ENCODE data around the gene CADM2. TPM values are rescaled to one million over a fixed set of nuclear protein-coding genes. Genes with fewer than 3 reads are reported as not detected.
"Not testable (repeated sequence)": the region's sequence is repeated elsewhere in the genome, so short reads cannot be mapped to it uniquely, and the experiment has no call there.

Gene CADM2
- total RNA-seq (2021; ENCODE audit: unreplicated experiment) (not detected), Bru-seq, nascent RNA (percentile 1 among the genes with signal in this experiment), BruChase-seq, experiment 1, labeled RNA remaining after a 6-hour chase (percentile 2 among the genes with signal in this experiment), BruChase-seq, experiment 2, labeled RNA remaining after a 2-hour chase (percentile 1 among the genes with signal in this experiment)
- not detected in 2 replicates for polyA plus RNA-seq (2012)
- long read RNA-seq, result 0 reads

DNA sequence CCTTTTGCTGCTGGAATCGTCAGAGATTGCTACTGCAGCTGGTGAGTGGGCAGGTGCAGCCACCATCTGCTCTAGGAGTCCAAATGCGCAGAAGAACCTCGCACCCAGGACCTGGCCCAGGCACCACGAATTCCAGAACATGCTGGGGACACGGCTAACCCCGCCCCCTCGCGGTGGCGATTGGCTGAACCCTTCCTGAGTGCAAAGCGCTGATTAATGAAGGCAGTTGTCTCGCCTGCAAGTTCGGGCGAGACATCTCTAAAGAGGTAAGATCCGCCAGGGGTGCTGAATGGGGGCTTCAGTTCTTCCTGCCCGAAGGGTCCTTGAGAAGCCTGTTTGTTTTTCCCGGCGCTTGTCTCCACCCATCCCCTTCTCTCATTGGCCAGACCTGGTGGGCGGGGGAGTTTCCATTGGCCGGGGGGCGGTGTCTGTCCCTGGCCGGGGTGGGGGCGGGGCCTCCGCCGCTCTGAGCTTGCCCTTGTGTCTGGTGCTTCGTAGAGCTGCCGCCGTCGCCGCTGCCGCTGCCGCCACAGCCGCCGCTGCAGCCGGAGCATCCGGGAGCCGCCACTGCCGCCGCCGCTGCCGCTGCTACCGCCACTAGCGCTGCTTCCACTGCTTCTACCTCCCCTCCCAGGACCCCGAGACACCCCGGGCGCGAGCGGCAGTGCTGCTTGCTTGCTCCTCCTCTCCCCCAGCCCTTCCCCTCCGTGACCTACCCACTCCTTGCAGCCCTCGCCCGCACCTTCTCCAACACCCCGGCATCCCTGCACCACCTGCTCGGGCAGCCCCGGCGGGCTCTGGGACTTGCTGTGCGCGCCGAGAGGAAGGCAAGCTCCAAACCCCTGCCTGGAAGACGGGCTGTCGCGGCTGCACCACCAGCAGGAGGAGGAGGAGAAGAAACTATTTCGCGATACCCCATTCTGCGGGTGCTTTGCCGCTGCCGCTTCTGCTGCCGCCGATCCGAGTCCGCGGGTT, at the start of gene CADM2:
Gene CADM2 (plus strand): TSS at position 495 of the 975 bp plus-strand sequence.
- H3K4me3 ChIP-seq (replicated peaks in 1 of 2; ENCODE audit: low read depth in 1 of 2, low read length in 2 of 2), result no peak within 1 kb of the TSS
- no peak within 1 kb of the TSS for H3K4me2 ChIP-seq (ENCODE audit: low read length)
- no peak within 1 kb of the TSS for H3K9ac ChIP-seq (ENCODE audit: low read length)
- ATAC-seq (no peak), DNase-seq (ENCODE audit: low read depth, low spot score) (no peak)
- H4K20me1 ChIP-seq (ENCODE audit: insufficient read depth), result no peaks in the 10 kb centered on the region
- H3K4me1 ChIP-seq (ENCODE audit: control insufficient read depth in 1 of 2, insufficient read depth in 2 of 2, low read length in 2 of 2), result no peaks in the 10 kb centered on the region
- H3K36me3 ChIP-seq (ENCODE audit: control insufficient read depth in 1 of 2, insufficient read depth in 2 of 2, low read length in 2 of 2), result no peaks in the 10 kb centered on the region
- RAD21 ChIA-PET (ENCODE audit: low non-redundant PET in 1 of 2, low total read pairs in 2 of 2, uncharacterized antibody in 2 of 2, unreplicated experiment in 2 of 2), result no interaction called here
- H3K27me3 ChIP-seq (ENCODE audit: insufficient read depth, low read length), result no peaks in the 10 kb centered on the region
- no peaks in the 10 kb centered on the region for H3K79me2 ChIP-seq (ENCODE audit: insufficient read depth, low read length)
- BruUV-seq (replicated peaks), result no TSS peak
- no peak within 1 kb of the TSS for H3K27ac ChIP-seq (ENCODE audit: low read depth, low read length)
- TF ChIP-seq SP1 (IDR thresholded peaks at IDR 0.05; ENCODE audit: low read depth) (no peak), CEBPB (IDR thresholded peaks at IDR 0.05; ENCODE audit: low read depth) (no peak), ELF1 (IDR thresholded peaks at IDR 0.05; ENCODE audit: borderline replicate concordance, low read depth) (no peak), ZFX (IDR thresholded peaks at IDR 0.05) (no peak), SIN3A (IDR thresholded peaks at IDR 0.05; ENCODE audit: low read depth) (no peak), CBX3 (IDR thresholded peaks at IDR 0.05; ENCODE audit: low read depth) (no peak), TCF7L2 (IDR thresholded peaks at IDR 0.05; ENCODE audit: borderline replicate concordance, extremely low read depth, insufficient read depth, insufficient read length) (no peak), SRF (IDR thresholded peaks at IDR 0.05; ENCODE audit: low read depth) (no peak)
- TF ChIP-seq, protein P1, sequence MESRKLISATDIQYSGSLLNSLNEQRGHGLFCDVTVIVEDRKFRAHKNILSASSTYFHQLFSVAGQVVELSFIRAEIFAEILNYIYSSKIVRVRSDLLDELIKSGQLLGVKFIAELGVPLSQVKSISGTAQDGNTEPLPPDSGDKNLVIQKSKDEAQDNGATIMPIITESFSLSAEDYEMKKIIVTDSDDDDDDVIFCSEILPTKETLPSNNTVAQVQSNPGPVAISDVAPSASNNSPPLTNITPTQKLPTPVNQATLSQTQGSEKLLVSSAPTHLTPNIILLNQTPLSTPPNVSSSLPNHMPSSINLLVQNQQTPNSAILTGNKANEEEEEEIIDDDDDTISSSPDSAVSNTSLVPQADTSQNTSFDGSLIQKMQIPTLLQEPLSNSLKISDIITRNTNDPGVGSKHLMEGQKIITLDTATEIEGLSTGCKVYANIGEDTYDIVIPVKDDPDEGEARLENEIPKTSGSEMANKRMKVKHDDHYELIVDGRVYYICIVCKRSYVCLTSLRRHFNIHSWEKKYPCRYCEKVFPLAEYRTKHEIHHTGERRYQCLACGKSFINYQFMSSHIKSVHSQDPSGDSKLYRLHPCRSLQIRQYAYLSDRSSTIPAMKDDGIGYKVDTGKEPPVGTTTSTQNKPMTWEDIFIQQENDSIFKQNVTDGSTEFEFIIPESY (IDR thresholded peaks at IDR 0.05; ENCODE audit: extremely low read depth, insufficient replicate concordance, low read length), result no peak
- TF ChIP-seq, protein P2, sequence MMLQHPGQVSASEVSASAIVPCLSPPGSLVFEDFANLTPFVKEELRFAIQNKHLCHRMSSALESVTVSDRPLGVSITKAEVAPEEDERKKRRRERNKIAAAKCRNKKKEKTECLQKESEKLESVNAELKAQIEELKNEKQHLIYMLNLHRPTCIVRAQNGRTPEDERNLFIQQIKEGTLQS (IDR thresholded peaks at IDR 0.05), result no peak
- intact Hi-C loops (cut with micrococcal nuclease), result no loop called here
- no peak within 1 kb of the TSS for H2AFZ ChIP-seq (ENCODE audit: low read depth, low read length, poor library complexity, severe bottlenecking)
- CTCF ChIA-PET, result no interaction called here
- H3K9me3 ChIP-seq (ENCODE audit: control insufficient read depth in 1 of 2, insufficient read depth in 1 of 2, low read depth in 1 of 2, low read length in 2 of 2), result peaks cover 4 to 16% of the 10 kb centered on the region in 2 experiments; a peak in 2 of 4 replicates
- H3K9me2 ChIP-seq (ENCODE audit: insufficient read depth), result no peaks in the 10 kb centered on the region
- POLR2A ChIA-PET, result no interaction called here

DNA sequence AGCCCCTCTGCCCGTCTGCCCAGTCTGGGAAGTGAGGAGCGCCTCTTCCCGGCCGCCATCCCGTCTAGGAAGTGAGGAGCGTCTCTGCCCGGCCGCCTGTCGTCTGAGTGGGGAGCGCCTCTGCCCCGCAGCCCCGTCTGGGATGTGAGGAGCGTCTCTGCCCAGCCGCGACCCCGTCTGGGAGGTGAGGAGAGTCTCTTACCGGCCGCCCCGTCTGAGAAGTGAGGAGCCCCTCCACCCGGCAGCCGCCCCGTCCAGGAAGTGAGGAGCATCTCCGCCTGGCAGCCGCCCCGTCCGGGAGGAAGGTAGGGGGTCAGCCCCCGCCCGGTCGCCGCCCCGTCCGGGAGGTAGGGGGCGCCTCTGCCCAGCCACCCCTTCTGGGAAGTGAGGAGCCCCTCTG, 40.2 kb upstream of the CADM2 start:
- H3K27ac ChIP-seq (ENCODE audit: low read depth, low read length); H3K4me2 ChIP-seq (ENCODE audit: low read length); H3K4me1 ChIP-seq (ENCODE audit: control insufficient read depth in 1 of 2, insufficient read depth in 2 of 2, low read length in 2 of 2); H3K79me2 ChIP-seq (ENCODE audit: insufficient read depth, low read length); DNase-seq (ENCODE audit: low read depth, low spot score); H3K36me3 ChIP-seq (ENCODE audit: control insufficient read depth in 1 of 2, insufficient read depth in 2 of 2, low read length in 2 of 2); BruUV-seq (replicated peaks); H4K20me1 ChIP-seq (ENCODE audit: insufficient read depth); ATAC-seq; H3K9me2 ChIP-seq (ENCODE audit: insufficient read depth); intact Hi-C loops (cut with micrococcal nuclease); RAD21 ChIA-PET (ENCODE audit: low non-redundant PET in 1 of 2, low total read pairs in 2 of 2, uncharacterized antibody in 2 of 2, unreplicated experiment in 2 of 2); H3K27me3 ChIP-seq (ENCODE audit: insufficient read depth, low read length); POLR2A ChIA-PET; H3K9ac ChIP-seq (ENCODE audit: low read length); H2AFZ ChIP-seq (ENCODE audit: low read depth, low read length, poor library complexity, severe bottlenecking); H3K4me3 ChIP-seq (replicated peaks in 1 of 2; ENCODE audit: low read depth in 1 of 2, low read length in 2 of 2); CTCF ChIA-PET: not testable (repeated sequence)
- peaks cover 0 to 17% of the 10 kb centered on the region in 2 experiments; a peak in 2 of 4 replicates for H3K9me3 ChIP-seq (ENCODE audit: control insufficient read depth in 1 of 2, insufficient read depth in 1 of 2, low read depth in 1 of 2, low read length in 2 of 2)
